ENCODE results near the gene GRIK1.

Gene GRIK1

GRCh38 chr21:29711236-29711635 lies 228.6 kb downstream of the GRIK1 start:
- no peak for DNase-seq

- DNase-seq: no peak
These were observed 229.3 kb downstream of the GRIK1 start for GRCh38 chr21:29710498-29710897.

GRCh38 chr21:29708401-29708800 lies 231.4 kb downstream of the GRIK1 start:
- no peak for DNase-seq

GRCh38 chr21:29704719-29705118 lies 235.1 kb downstream of the GRIK1 start:
- no peak for DNase-seq

GRCh38 chr21:29701676-29702075 lies 238.1 kb downstream of the GRIK1 start:
- DNase-seq: no peak

GRCh38 chr21:29697555-29698193 lies 242.1 kb downstream of the GRIK1 start:
- DNase-seq: no peak

GRCh38 chr21:29696937-29697336 lies 242.9 kb downstream of the GRIK1 start:
- DNase-seq: no peak

GRCh38 chr21:29691616-29692491 lies 247.9 kb downstream of the GRIK1 start:
- DNase-seq: no peak

GRCh38 chr21:29689753-29690152 lies 250.0 kb downstream of the GRIK1 start:
- no peak for DNase-seq

GRCh38 chr21:29684106-29684505 lies 255.7 kb downstream of the GRIK1 start:
- DNase-seq: no peak

GRCh38 chr21:29682800-29683199 lies 257.0 kb downstream of the GRIK1 start:
- no peak for DNase-seq

GRCh38 chr21:29680273-29680672 lies 259.5 kb downstream of the GRIK1 start:
- DNase-seq: no peak

- DNase-seq: no peak
These were observed 261.2 kb downstream of the GRIK1 start for GRCh38 chr21:29678626-29679025.

GRCh38 chr21:29677326-29677725 lies 262.5 kb downstream of the GRIK1 start:
- DNase-seq: no peak

GRCh38 chr21:29676395-29676794 lies 263.4 kb downstream of the GRIK1 start:
- no peak for DNase-seq

GRCh38 chr21:29675451-29675850 lies 264.3 kb downstream of the GRIK1 start:
- no peak for DNase-seq

- no peak for DNase-seq
These were observed 265.5 kb downstream of the GRIK1 start for GRCh38 chr21:29674343-29674742.

- DNase-seq: no peak
These were observed 266.6 kb downstream of the GRIK1 start for GRCh38 chr21:29673096-29673610.

- no peak for DNase-seq
These were observed 268.1 kb downstream of the GRIK1 start for GRCh38 chr21:29671728-29672127.

GRCh38 chr21:29670228-29670627 lies 269.6 kb downstream of the GRIK1 start:
- DNase-seq: no peak

- DNase-seq: no peak
These were observed 270.4 kb downstream of the GRIK1 start for GRCh38 chr21:29669416-29669815.

GRCh38 chr21:29667651-29668050 lies 272.1 kb downstream of the GRIK1 start:
- no peak for DNase-seq

- DNase-seq: no peak
These were observed 275.2 kb downstream of the GRIK1 start for GRCh38 chr21:29664615-29665014.
